ENCODE measurements around the gene NT5DC2. TPM values are rescaled to one million over a fixed set of nuclear protein-coding genes. Genes with fewer than 3 reads are reported as not detected.

NT5DC2 gene
- total RNA-seq, 1 donor from 2014 or later = 189 TPM

DNA sequence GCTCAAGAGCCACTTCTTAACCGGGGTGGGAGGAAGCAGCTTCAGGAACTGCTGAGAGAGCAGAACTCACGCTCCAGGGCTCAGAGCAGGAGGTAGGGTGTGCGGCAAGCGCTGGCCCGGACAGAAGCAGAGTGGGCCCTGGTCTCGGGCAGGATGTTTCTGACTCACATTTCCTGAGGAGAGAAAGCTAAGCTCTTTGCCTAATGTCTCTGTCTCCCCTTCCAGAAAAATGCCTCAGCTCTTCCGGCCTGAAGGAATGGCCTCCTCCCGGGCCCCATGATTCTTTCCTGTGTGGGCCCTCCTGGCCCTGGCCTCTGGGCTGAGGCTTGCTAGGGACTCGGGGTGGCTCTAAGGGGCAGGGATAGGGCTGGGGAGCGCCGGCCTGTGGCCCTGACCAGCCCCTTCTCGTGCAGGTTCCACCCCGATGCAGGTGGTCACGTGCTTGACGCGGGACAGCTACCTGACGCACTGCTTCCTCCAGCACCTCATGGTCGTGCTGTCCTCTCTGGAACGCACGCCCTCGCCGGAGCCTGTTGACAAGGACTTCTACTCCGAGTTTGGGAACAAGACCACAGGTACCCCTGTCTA lies 42.6 kb downstream of the NT5DC2 start:
- TF ChIP-seq CTCF (IDR thresholded peaks at IDR 0.05; ENCODE audit: insufficient read depth, low read depth, low read length) = no peak
- no peak for TF ChIP-seq EZH2 (IDR thresholded peaks at IDR 0.05; ENCODE audit: insufficient read depth, low read length)

DNA sequence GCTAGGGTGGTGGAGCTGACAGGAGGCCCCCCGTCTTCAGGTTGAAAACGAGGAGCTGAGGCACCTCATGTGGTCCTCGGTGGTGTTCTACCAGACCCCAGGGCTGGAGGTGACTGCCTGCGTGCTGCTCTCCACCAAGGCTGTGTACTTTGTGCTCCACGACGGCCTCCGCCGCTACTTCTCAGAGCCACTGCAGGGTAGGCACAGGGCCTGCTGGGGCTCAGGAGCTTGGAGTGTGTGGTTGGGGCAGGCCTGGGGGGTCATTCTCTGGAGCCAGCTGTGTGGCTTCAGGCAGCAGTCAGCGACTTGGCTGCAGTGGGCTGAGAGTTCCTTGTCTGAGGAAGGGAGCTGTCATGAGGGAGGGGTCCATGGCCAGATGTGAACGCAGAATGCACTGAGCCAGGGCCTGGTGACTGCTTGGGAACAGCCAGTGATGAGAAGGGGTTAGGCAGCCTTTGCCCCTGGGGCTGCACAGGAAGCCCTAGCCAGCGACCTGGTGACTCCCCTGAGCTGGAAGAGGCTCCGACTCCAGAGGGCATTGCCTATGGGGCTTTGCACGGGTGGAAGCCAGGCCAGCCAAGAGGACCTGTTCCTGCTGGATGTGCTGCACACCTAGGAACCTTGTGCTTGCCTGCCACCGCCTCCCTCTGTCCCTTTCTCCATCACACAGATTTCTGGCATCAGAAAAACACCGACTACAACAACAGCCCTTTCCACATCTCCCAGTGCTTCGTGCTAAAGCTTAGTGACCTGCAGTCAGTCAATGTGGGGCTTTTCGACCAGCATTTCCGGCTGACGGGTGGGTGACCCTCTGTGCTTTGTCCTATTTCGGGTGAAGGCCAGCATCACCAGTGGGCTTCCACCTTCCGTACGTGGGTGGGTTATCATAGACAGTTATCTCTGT lies 43.4 kb downstream of the NT5DC2 start:
- no peak for DNase-seq (ENCODE audit: low read depth)
- Mint-ChIP-seq H3K4me3 (ENCODE audit: unreplicated experiment) (no peak overlapping the region), H3K36me3 (ENCODE audit: low read depth, unreplicated experiment) (peaks cover 14% of the 10 kb centered on the region), H3K27me3 (ENCODE audit: low read depth, unreplicated experiment) (no peaks in the 10 kb centered on the region), H3K27ac (ENCODE audit: unreplicated experiment) (peak overlapping the region; percentile 49), H3K4me1 (ENCODE audit: low read depth, unreplicated experiment) (peaks cover 19% of the 10 kb centered on the region), H3K9me3 (ENCODE audit: unreplicated experiment) (no peaks in the 10 kb centered on the region)
- H3K27me3 ChIP-seq (ENCODE audit: insufficient read depth, low read length) = no peaks in the 10 kb centered on the region
- no peak overlapping the region for H3K4me3 ChIP-seq (ENCODE audit: insufficient read depth, low read depth, low read length)
- TF ChIP-seq EZH2 (IDR thresholded peaks at IDR 0.05; ENCODE audit: insufficient read depth, low read length) (no peak), CTCF (IDR thresholded peaks at IDR 0.05; ENCODE audit: insufficient read depth, low read depth, low read length) (no peak)
- H3K4me1 ChIP-seq (ENCODE audit: insufficient read depth, low read length) = peaks cover 17% of the 10 kb centered on the region
- H3K79me2 ChIP-seq (ENCODE audit: insufficient read depth, low read length) = no peaks in the 10 kb centered on the region
- peak overlapping the region; percentile 47 for H3K27ac ChIP-seq (ENCODE audit: low read depth, low read length)
- H3K36me3 ChIP-seq (ENCODE audit: insufficient read depth, low read length) = peaks cover 8% of the 10 kb centered on the region
- FAIRE-seq = no peak
- H2AFZ ChIP-seq (ENCODE audit: low read depth, low read length) = no peak overlapping the region
- H3K9me3 ChIP-seq (ENCODE audit: insufficient read depth, low read depth, low read length) = no peaks in the 10 kb centered on the region
- peaks cover 28% of the 10 kb centered on the region for H4K20me1 ChIP-seq (ENCODE audit: insufficient read depth, low read length)
- peak overlapping the region; percentile 18 for H3K9ac ChIP-seq (ENCODE audit: low read length)
- H3K4me2 ChIP-seq (ENCODE audit: low read length) = peak overlapping the region; percentile 43

More for the DNA sequence above, 42.6 kb downstream of the NT5DC2 start:
- no peak overlapping the region for H3K4me3 ChIP-seq (ENCODE audit: insufficient read depth, low read depth, low read length)
- Mint-ChIP-seq H3K4me1 (ENCODE audit: low read depth, unreplicated experiment) (peaks cover 19% of the 10 kb centered on the region), H3K27me3 (ENCODE audit: low read depth, unreplicated experiment) (no peaks in the 10 kb centered on the region), H3K4me3 (ENCODE audit: unreplicated experiment) (no peak overlapping the region), H3K9me3 (ENCODE audit: unreplicated experiment) (no peaks in the 10 kb centered on the region), H3K27ac (ENCODE audit: unreplicated experiment) (peak overlapping the region; percentile 49), H3K36me3 (ENCODE audit: low read depth, unreplicated experiment) (peaks cover 11% of the 10 kb centered on the region)
- H4K20me1 ChIP-seq (ENCODE audit: insufficient read depth, low read length) = peaks cover 28% of the 10 kb centered on the region
- no peaks in the 10 kb centered on the region for H3K9me3 ChIP-seq (ENCODE audit: insufficient read depth, low read depth, low read length)
- peaks cover 8% of the 10 kb centered on the region for H3K36me3 ChIP-seq (ENCODE audit: insufficient read depth, low read length)
- no peaks in the 10 kb centered on the region for H3K79me2 ChIP-seq (ENCODE audit: insufficient read depth, low read length)
- H3K4me1 ChIP-seq (ENCODE audit: insufficient read depth, low read length) = peaks cover 23% of the 10 kb centered on the region
- H2AFZ ChIP-seq (ENCODE audit: low read depth, low read length) = no peak overlapping the region
- no peak for FAIRE-seq
- H3K9ac ChIP-seq (ENCODE audit: low read length) = peak overlapping the region; percentile 18
- peak overlapping the region; percentile 43 for H3K4me2 ChIP-seq (ENCODE audit: low read length)
- DNase-seq (ENCODE audit: low read depth) = peak; percentile 33
- H3K27ac ChIP-seq (ENCODE audit: low read depth, low read length) = peak overlapping the region; percentile 47
- H3K27me3 ChIP-seq (ENCODE audit: insufficient read depth, low read length) = no peaks in the 10 kb centered on the region

Data from astrocyte (in vitro differentiated cells and primary cell).